ENCODE measurements around the gene BAZ1A. TPM values are rescaled to one million over a fixed set of nuclear protein-coding genes. Genes with fewer than 3 reads are reported as not detected.

The BAZ1A gene
- total and polyA plus RNA-seq, 10 of the 15 experiments (the other 5 are each of a cell fraction or from before 2014, with no cell fraction given): 34.3 to 96.5 (median 50.7) TPM

- H3K79me2 ChIP-seq (ENCODE audit: control insufficient read depth, insufficient read depth, low read length): no peaks in the 10 kb centered on the region
- no peak for ATAC-seq
- RAD21 ChIA-PET (ENCODE audit: unreplicated experiment): no interaction called here
- CTCF ChIA-PET: interaction anchor here (0.6 kb wide), 1 partner anchor 15 kb away, joined by 3 read pairs; no protein-coding TSS in a partner anchor
- WGBS (ENCODE audit: insufficient coverage, insufficient replicate concordance, low lambda C conversion rate, missing lambda C conversion rate): 96% methylated on average over 2 of the region's 2 CpGs
- TF ChIP-seq EP300 (IDR thresholded peaks at IDR 0.05; ENCODE audit: borderline replicate concordance in 1 of 2, control insufficient read depth in 1 of 2, low read depth in 2 of 2, low read length in 2 of 2) (no peak), RCOR1 (conservative IDR thresholded peaks at IDR 0.05; ENCODE audit: low read depth, low read length) (no peak), LARP7 (IDR thresholded peaks at IDR 0.05) (no peak), RFX5 (IDR thresholded peaks at IDR 0.05; ENCODE audit: low read depth, low read length) (no peak), TAF1 (IDR thresholded peaks at IDR 0.05; ENCODE audit: borderline replicate concordance, low read depth, low read length) (no peak), TARDBP (IDR thresholded peaks at IDR 0.05; ENCODE audit: borderline replicate concordance) (no peak), ZNF217 (IDR thresholded peaks at IDR 0.05) (no peak), MYC (IDR thresholded peaks at IDR 0.05; ENCODE audit: insufficient read depth, insufficient read length, insufficient replicate concordance, low read length, severe bottlenecking) (no peak)
- TF ChIP-seq, protein P1, sequence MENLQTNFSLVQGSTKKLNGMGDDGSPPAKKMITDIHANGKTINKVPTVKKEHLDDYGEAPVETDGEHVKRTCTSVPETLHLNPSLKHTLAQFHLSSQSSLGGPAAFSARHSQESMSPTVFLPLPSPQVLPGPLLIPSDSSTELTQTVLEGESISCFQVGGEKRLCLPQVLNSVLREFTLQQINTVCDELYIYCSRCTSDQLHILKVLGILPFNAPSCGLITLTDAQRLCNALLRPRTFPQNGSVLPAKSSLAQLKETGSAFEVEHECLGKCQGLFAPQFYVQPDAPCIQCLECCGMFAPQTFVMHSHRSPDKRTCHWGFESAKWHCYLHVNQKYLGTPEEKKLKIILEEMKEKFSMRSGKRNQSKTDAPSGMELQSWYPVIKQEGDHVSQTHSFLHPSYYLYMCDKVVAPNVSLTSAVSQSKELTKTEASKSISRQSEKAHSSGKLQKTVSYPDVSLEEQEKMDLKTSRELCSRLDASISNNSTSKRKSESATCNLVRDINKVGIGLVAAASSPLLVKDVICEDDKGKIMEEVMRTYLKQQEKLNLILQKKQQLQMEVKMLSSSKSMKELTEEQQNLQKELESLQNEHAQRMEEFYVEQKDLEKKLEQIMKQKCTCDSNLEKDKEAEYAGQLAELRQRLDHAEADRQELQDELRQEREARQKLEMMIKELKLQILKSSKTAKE (IDR thresholded peaks at IDR 0.05; ENCODE audit: low read depth, poor library complexity, severe bottlenecking): no peak
- no peaks in the 10 kb centered on the region for H3K9me3 ChIP-seq (replicated peaks; ENCODE audit: control insufficient read depth, insufficient read depth, low read length)
- in situ Hi-C loops (cut with MboI): no loop called here
- no TSS peak for BruUV-seq (replicated peaks)
- H3K9ac ChIP-seq (ENCODE audit: control insufficient read depth, insufficient read depth, low read length): no peak overlapping the region
- FAIRE-seq: no peak
- H4K20me1 ChIP-seq (ENCODE audit: control insufficient read depth, insufficient read depth): no peaks in the 10 kb centered on the region
- DNase-seq (ENCODE audit: low read depth, low spot score): no peak
- H3K27ac ChIP-seq (ENCODE audit: control insufficient read depth, insufficient read depth): no peak overlapping the region
- intact Hi-C loops (cut with micrococcal nuclease; ENCODE audit: unreplicated experiment): no loop called here
- no peak overlapping the region for H2AFZ ChIP-seq (ENCODE audit: control insufficient read depth, low read depth, low read length)
- no peak overlapping the region for H3K4me2 ChIP-seq (ENCODE audit: control insufficient read depth, insufficient read depth)
- peaks cover 7 to 30% of the 10 kb centered on the region in 2 experiments; a peak in 3 of 4 replicates for H3K36me3 ChIP-seq (ENCODE audit: control insufficient read depth in 2 of 2, insufficient read depth in 2 of 2, low read length in 1 of 2)
- H3K4me3 ChIP-seq: no peak overlapping the region
- POLR2A ChIA-PET: no interaction called here
- no peaks in the 10 kb centered on the region for H3K27me3 ChIP-seq (replicated peaks in 1 of 2; ENCODE audit: control insufficient read depth in 2 of 2, insufficient read depth in 2 of 2, low read length in 1 of 2)
- H3K4me1 ChIP-seq (ENCODE audit: control insufficient read depth, insufficient read depth, low read length): no peaks in the 10 kb centered on the region
- SMC1A ChIA-PET (ENCODE audit: uncharacterized antibody, unreplicated experiment): no interaction called here
Measured at GRCh38 chr14:34794217-34794616, 80.9 kb downstream of the BAZ1A start.

Data from GM12878 (cell line).